NCI-H1436 (cell line): Measurements from ENCODE around the gene ASPSCR1.

ENCODE experiments used
- DNase-seq: peaks from one replicate; lab custom pipeline; 2025; lab: John Stamatoyannopoulos, UW

Gene ASPSCR1

DNA sequence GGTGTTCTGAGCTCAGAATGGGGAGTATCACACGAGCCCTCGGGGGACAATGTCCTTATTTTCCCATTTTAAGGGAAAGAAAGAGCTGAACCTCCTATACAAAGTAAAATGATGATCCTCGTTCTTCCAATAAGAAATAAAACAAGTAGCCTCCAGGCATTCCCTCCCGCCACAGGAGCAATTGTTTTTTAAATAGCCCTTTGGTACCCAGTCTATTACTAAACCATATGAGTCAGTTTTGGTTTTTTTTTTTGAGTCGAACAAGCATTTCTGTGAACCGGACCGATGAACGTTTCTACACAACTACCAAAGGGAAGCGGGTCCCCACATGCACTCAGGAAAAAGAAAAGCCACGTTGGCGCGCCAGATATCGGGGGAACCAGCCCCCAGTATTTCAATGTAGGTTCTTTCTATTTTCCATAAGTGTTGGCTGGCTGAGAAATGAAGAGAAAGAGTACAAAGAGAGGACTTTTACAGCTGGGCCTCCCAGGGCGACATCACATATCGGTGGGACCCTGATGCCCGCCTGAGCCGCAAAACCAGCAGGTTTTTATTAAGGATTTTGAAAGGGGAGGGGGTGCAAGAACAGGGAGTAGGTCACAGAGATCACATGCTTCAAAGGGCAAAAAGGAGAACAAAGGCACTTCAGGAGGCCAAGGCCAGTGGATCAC is 63.9 kb downstream of the ASPSCR1 start:
- no peak for DNase-seq

DNA sequence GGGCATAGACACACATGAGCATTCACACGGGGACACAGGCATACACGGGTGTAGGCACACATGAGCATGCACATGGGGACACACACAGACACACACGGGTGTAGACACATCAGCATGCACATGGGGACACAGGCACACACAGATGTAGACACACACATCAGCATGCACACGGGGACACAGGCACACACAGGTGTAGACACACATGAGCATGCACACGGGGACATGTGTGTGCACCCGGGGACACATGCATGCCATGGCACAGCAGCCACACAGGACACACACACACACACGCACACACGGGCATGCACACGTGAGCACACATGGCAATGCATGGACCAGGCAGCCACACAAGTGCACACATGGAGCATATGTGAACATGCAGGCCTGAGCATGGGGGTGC is 65.2 kb downstream of the ASPSCR1 start:
- DNase-seq: no peak

- no peak for DNase-seq
Measured at GRCh38 chr17:82043507-82043906, 66.1 kb downstream of the ASPSCR1 start.

- no peak for DNase-seq
Measured at GRCh38 chr17:82045936-82046484, 68.6 kb downstream of the ASPSCR1 start.

DNA sequence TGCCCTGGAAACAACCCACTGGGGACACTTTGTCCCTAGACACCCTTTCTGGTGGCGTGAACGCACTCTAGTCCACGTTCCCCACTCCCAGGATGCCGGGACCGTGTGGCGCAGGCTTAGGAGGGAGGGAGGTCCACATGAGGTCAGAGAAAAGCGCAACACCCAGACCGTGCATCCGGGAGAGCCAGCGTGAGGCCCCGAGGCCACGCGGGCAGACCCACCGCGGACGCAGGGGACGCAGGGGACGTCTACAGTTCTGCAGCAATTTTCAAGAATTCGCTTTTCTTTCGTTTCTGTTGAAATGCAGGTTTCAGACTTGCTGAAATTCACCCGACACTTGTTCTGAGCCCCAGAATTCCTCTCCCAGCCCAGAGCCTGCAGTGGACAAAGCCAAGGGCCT is 69.5 kb downstream of the ASPSCR1 start:
- DNase-seq: no peak

GRCh38 chr17:82047379-82047778 is 70.0 kb downstream of the ASPSCR1 start:
- no peak for DNase-seq

DNA sequence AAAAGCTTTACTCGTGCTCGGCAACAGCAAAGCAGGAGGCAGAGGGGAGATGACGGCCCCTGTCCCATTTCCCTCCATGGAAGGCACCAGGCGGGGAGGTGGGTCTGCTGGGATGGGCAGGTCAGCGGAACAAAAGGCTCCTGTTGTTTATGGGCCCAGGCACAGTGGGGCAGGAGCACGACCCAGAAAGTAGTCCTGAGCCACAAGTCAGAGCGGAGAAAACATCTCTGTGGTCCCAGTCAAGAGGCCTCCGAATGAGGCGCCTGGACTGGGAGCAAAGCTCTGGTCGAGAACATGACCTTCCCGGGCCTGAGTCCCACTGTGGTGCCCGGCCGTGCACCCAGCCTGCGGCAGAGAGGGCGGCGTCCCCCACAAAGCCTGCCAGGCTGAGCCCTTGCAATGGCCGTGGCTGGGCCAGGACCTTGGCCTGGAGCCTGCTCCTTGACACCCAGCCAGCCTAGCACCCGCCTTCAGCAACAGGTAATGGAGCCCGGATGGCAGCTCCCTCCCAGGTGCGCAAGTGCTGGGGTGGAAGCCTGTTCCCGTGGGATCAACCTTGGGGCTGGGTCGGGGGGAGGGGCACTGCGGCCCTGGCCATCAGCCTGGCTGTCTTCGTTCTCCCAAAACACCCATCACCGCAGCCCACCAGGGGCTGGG is 70.6 kb downstream of the ASPSCR1 start:
- no peak for DNase-seq

GRCh38 chr17:82048571-82048971 is 71.1 kb downstream of the ASPSCR1 start:
- DNase-seq: no peak

DNA sequence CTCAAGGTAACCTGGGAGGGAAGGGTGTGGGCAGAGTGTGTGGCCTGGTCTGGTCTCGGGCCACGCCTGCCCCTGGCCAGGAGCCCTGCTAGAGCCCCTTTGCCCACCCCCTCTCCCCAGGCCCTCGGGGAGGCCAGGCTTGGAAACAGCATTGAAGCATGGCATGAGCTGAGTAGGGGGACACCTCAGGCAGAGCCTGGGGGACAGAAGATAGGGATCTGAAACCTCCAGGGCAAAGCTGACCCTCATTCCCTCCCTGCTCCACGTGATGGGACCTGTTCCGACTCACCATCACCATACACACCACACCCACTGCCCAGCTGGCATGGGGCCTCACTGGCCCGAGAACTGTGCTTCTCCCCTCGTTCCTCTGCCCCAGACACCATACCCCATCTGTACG is 71.7 kb downstream of the ASPSCR1 start:
- DNase-seq: no peak

DNA sequence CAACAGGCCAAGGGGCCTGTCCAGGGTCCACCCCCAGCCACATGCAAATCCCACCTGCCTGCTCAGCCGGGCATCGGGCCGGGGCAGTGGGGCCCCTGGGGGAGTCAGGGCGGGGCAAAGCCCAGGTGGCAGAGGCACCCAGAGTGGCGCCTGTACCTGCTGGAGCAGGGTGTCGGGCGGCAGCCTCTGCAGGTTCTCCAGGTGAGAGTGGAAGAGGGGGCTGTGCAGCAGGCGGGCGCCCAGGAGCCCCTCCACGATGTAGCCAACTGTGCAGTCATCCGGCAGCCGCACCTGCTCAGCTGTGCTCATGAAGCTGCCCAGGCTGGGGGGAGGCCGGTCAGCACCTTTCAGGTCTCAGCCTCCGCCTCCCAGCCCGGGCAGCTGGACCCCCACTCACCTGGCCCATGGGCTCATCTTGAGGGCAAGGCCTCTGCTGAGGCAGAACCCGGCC is 72.1 kb downstream of the ASPSCR1 start:
- no peak for DNase-seq

GRCh38 chr17:82050152-82050760 is 72.8 kb downstream of the ASPSCR1 start:
- DNase-seq: no peak

DNA sequence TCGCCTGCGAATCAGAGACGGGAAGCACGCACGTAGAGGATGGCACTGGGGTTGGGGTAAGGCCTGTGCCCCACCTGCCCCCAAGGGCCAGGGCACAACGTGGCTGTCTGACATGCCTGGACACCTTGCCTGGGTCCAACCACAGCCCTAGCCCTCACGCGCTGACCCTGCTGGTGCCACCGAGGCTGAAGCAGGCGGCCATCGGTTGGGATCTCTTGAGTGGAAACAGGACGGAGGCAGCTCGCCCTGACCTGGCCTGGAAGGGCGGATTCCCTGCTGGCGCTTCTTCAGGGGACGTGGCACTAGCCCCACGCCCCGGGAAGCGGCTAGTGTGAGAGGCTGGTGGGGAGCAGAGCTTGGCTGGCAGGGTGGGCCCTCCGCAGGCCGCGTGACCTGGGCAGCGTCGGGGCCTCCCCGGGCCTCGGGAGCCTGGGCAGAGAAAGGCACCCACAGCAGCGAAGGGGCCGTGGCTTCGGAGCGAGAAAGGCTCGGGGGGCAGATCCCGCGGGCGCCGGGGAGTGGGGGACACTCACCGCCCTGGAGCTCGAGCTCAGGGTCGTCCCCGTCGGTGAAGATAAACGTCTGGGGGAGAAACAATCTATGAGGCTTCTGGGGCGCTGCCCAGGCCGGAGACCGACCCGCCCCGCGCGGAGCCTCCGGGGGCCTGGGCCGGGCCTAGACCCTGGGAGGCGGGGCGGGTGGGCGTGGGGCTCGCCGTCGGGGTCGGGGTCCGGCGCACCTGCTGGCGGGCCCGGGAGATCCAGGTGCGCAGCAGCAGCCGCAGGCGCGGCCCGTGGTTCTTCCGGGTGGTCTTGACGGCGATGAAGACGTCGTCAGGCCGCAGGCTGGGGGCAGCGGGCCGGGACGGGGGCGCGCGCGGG is 73.6 kb downstream of the ASPSCR1 start:
- no peak for DNase-seq

GRCh38 chr17:82051776-82052637 is 74.6 kb downstream of the ASPSCR1 start, which contains the start of the genes GPS1 and RFNG:
GPS1 (plus strand) TSS chr17:82051898; CDS start chr17:82051932, 34 bp downstream.
RFNG (minus strand) TSS chr17:82051811; CDS start chr17:82051766, 45 bp downstream.
- peak; percentile 73 for DNase-seq

GRCh38 chr17:82052638-82053059 is 75.2 kb downstream of the ASPSCR1 start:
- no peak for DNase-seq

DNA sequence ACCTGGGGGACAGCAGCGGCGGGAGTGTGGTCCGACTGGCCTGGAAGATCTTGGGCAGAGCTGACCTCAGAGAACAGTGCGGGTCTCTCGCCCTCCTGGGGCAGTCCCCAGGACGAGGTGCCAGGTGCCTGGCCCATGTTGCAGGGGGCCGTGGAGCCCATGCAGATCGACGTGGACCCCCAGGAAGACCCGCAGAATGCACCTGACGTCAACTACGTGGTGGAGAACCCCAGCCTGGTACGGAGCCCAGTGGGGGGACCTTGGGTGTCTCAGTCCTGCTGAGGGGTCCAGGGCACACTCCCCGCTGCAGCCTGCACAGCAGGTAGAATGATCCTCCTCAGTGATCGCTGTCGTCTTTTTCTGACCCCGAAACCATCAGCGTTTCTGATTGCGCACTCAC is 75.7 kb downstream of the ASPSCR1 start:
- no peak for DNase-seq

- no peak for DNase-seq
Measured at GRCh38 chr17:82053556-82054263, 76.3 kb downstream of the ASPSCR1 start.

DNA sequence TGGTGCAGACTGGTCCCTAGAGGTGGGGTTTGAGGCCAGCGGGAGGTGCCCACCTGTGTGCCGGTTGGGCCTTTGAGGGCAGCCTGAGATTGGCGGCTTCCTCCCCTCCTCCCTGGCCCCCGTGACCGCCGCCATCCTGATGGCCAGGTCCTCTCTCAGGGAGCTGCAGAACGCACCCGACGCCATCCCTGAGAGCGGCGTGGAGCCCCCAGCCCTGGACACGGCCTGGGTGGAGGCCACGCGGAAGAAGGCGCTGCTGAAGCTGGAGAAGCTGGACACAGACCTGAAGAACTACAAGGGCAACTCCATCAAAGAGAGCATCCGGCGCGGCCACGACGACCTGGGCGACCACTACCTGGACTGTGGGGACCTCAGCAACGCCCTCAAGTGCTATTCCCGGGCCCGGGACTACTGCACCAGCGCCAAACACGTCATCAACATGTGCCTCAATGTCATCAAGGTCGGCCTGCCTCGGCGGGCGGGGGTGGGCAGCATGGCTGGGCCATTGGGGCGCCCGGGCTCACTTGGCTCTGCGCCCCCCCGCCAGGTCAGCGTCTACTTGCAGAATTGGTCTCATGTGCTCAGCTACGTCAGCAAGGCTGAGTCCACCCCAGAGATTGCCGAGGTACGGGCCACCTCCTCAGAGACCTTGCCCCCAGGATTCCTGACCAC is 77.1 kb downstream of the ASPSCR1 start:
- no peak for DNase-seq

DNA sequence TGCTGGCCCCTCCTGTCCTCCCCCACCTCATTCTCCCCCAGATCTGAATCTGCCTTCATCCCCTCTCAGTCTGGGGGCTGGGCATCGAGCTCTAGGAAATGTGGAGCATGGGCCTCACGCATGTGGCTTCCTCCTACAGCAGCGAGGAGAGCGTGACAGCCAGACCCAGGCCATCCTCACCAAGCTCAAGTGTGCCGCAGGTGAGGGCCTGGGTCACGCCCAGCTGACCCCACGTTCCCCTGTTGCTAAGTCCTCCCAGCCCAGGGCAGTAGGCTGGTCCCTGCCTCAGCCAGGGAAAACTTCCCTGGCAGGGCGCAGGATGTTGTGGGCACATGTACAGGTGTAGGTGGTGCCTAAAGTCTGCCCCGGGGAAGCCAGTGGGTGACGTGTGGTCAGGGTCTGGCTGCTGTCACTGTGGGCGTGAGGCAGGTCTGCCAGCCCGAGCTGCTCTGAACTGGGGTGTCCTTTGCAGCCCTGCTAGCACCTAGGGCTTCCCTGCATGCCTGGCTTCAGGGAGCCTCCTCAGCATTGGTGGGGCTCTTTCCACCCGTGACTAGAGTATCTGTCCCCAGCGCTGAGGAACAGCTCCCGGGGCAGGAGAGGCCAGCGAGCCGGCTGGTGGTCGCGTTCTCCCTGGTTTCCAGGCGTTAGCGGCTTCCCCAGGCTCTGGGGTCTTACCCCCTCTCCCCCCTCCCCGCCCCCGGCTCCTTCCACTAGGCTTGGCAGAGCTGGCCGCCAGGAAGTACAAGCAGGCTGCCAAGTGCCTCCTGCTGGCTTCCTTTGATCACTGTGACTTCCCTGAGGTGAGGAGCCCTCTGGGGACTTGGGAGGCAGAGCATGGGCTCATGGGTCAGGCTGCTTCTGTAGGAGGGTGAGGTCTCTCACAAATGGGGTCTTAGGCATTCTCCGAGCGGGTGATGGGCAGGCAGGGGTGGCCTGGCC is 77.9 kb downstream of the ASPSCR1 start:
- no peak for DNase-seq
